ENCODE data around the gene SCFD2.
"Not testable (repeated sequence)": the region's sequence is repeated elsewhere in the genome, so short reads cannot be mapped to it uniquely, and the experiment has no call there.

Gene SCFD2

GRCh38 chr4:52993771-52994170 lies 372.1 kb downstream of the SCFD2 start:
- Mint-ChIP-seq H3K4me1 (ENCODE audit: low read depth) (peaks cover 1% of the 10 kb centered on the region), H3K27ac (no peak overlapping the region), H3K27me3 (ENCODE audit: low read depth) (no peaks in the 10 kb centered on the region), H3K4me3 (no peak overlapping the region), H3K36me3 (ENCODE audit: low read depth) (no peaks in the 10 kb centered on the region), H3K9me3 (no peaks in the 10 kb centered on the region)
- no peak for DNase-seq (ENCODE audit: low spot score)

GRCh38 chr4:52992551-52992950 lies 373.3 kb downstream of the SCFD2 start:
- not testable (repeated sequence) for H3K27ac Mint-ChIP-seq; H3K9me3 Mint-ChIP-seq; H3K4me1 Mint-ChIP-seq (ENCODE audit: low read depth); H3K4me3 Mint-ChIP-seq; H3K27me3 Mint-ChIP-seq (ENCODE audit: low read depth); H3K36me3 Mint-ChIP-seq (ENCODE audit: low read depth); DNase-seq (ENCODE audit: low spot score)

GRCh38 chr4:52991472-52991871 lies 374.4 kb downstream of the SCFD2 start:
- Mint-ChIP-seq H3K4me1 (ENCODE audit: low read depth) (no peaks in the 10 kb centered on the region), H3K9me3 (no peaks in the 10 kb centered on the region), H3K36me3 (ENCODE audit: low read depth) (no peaks in the 10 kb centered on the region), H3K27me3 (ENCODE audit: low read depth) (no peaks in the 10 kb centered on the region), H3K27ac (no peak overlapping the region), H3K4me3 (no peak overlapping the region)
- DNase-seq (ENCODE audit: low spot score), result no peak

- Mint-ChIP-seq H3K9me3 (no peaks in the 10 kb centered on the region), H3K4me1 (ENCODE audit: low read depth) (no peaks in the 10 kb centered on the region), H3K27me3 (ENCODE audit: low read depth) (no peaks in the 10 kb centered on the region), H3K4me3 (no peak overlapping the region), H3K36me3 (ENCODE audit: low read depth) (no peaks in the 10 kb centered on the region), H3K27ac (no peak overlapping the region)
- no peak for DNase-seq (ENCODE audit: low spot score)
Observed at GRCh38 chr4:52990706-52991105, 375.2 kb downstream of the SCFD2 start.

- Mint-ChIP-seq H3K4me1 (ENCODE audit: low read depth) (no peaks in the 10 kb centered on the region), H3K27me3 (ENCODE audit: low read depth) (no peaks in the 10 kb centered on the region), H3K36me3 (ENCODE audit: low read depth) (no peaks in the 10 kb centered on the region), H3K9me3 (no peaks in the 10 kb centered on the region), H3K4me3 (no peak overlapping the region), H3K27ac (no peak overlapping the region)
- DNase-seq (ENCODE audit: low spot score), result no peak
Observed at GRCh38 chr4:52989865-52990264, 376.0 kb downstream of the SCFD2 start.

GRCh38 chr4:52987392-52988056 lies 378.3 kb downstream of the SCFD2 start:
- DNase-seq (ENCODE audit: low spot score), result no peak
- Mint-ChIP-seq H3K27ac (no peak overlapping the region), H3K4me1 (ENCODE audit: low read depth) (no peaks in the 10 kb centered on the region), H3K4me3 (no peak overlapping the region), H3K27me3 (ENCODE audit: low read depth) (no peaks in the 10 kb centered on the region), H3K36me3 (ENCODE audit: low read depth) (no peaks in the 10 kb centered on the region), H3K9me3 (no peaks in the 10 kb centered on the region)

- H3K4me1 Mint-ChIP-seq (ENCODE audit: low read depth), result no peaks in the 10 kb centered on the region
- no peak for DNase-seq (ENCODE audit: low spot score)
- H3K36me3 Mint-ChIP-seq (ENCODE audit: low read depth), result no peaks in the 10 kb centered on the region
- H3K27me3 Mint-ChIP-seq (ENCODE audit: low read depth), result no peaks in the 10 kb centered on the region
- H3K4me3 Mint-ChIP-seq, result no peak overlapping the region
- H3K9me3 Mint-ChIP-seq, result no peaks in the 10 kb centered on the region
- H3K27ac Mint-ChIP-seq, result no peak overlapping the region
Observed at GRCh38 chr4:52984462-52984881, 381.4 kb downstream of the SCFD2 start.

GRCh38 chr4:52983563-52984303 lies 382.1 kb downstream of the SCFD2 start:
- H3K27ac Mint-ChIP-seq, result no peak overlapping the region
- no peaks in the 10 kb centered on the region for H3K4me1 Mint-ChIP-seq (ENCODE audit: low read depth)
- no peaks in the 10 kb centered on the region for H3K27me3 Mint-ChIP-seq (ENCODE audit: low read depth)
- H3K9me3 Mint-ChIP-seq, result no peaks in the 10 kb centered on the region
- no peaks in the 10 kb centered on the region for H3K36me3 Mint-ChIP-seq (ENCODE audit: low read depth)
- no peak for DNase-seq (ENCODE audit: low spot score)
- no peak overlapping the region for H3K4me3 Mint-ChIP-seq

GRCh38 chr4:52982946-52983340 lies 382.9 kb downstream of the SCFD2 start:
- Mint-ChIP-seq H3K4me3 (no peak overlapping the region), H3K9me3 (no peaks in the 10 kb centered on the region), H3K36me3 (ENCODE audit: low read depth) (no peaks in the 10 kb centered on the region), H3K27ac (no peak overlapping the region), H3K4me1 (ENCODE audit: low read depth) (no peaks in the 10 kb centered on the region), H3K27me3 (ENCODE audit: low read depth) (no peaks in the 10 kb centered on the region)
- no peak for DNase-seq (ENCODE audit: low spot score)

- no peaks in the 10 kb centered on the region for H3K36me3 Mint-ChIP-seq (ENCODE audit: low read depth)
- H3K9me3 Mint-ChIP-seq, result no peaks in the 10 kb centered on the region
- H3K27ac Mint-ChIP-seq, result no peak overlapping the region
- no peaks in the 10 kb centered on the region for H3K27me3 Mint-ChIP-seq (ENCODE audit: low read depth)
- DNase-seq (ENCODE audit: low spot score), result no peak
- no peak overlapping the region for H3K4me3 Mint-ChIP-seq
- no peaks in the 10 kb centered on the region for H3K4me1 Mint-ChIP-seq (ENCODE audit: low read depth)
Observed at GRCh38 chr4:52982255-52982945, 383.5 kb downstream of the SCFD2 start.

- H3K4me1 Mint-ChIP-seq (ENCODE audit: low read depth), result no peaks in the 10 kb centered on the region
Observed at GRCh38 chr4:52979821-52980590, 385.9 kb downstream of the SCFD2 start.

GRCh38 chr4:52979020-52979419 lies 386.8 kb downstream of the SCFD2 start:
- Mint-ChIP-seq H3K4me3 (no peak overlapping the region), H3K9me3 (no peaks in the 10 kb centered on the region), H3K27me3 (ENCODE audit: low read depth) (no peaks in the 10 kb centered on the region), H3K27ac (no peak overlapping the region), H3K4me1 (ENCODE audit: low read depth) (no peaks in the 10 kb centered on the region), H3K36me3 (ENCODE audit: low read depth) (no peaks in the 10 kb centered on the region)
- DNase-seq (ENCODE audit: low spot score), result no peak

More at GRCh38 chr4:52979821-52980590, 385.9 kb downstream of the SCFD2 start:
- DNase-seq (ENCODE audit: low spot score), result no peak
- no peaks in the 10 kb centered on the region for H3K36me3 Mint-ChIP-seq (ENCODE audit: low read depth)
- no peaks in the 10 kb centered on the region for H3K9me3 Mint-ChIP-seq
- H3K27ac Mint-ChIP-seq, result no peak overlapping the region
- no peak overlapping the region for H3K4me3 Mint-ChIP-seq
- no peaks in the 10 kb centered on the region for H3K27me3 Mint-ChIP-seq (ENCODE audit: low read depth)

- no peaks in the 10 kb centered on the region for H3K4me1 Mint-ChIP-seq (ENCODE audit: low read depth)
- no peaks in the 10 kb centered on the region for H3K36me3 Mint-ChIP-seq (ENCODE audit: low read depth)
- DNase-seq (ENCODE audit: low spot score), result no peak
- no peak overlapping the region for H3K4me3 Mint-ChIP-seq
- no peaks in the 10 kb centered on the region for H3K27me3 Mint-ChIP-seq (ENCODE audit: low read depth)
- H3K9me3 Mint-ChIP-seq, result no peaks in the 10 kb centered on the region
- no peak overlapping the region for H3K27ac Mint-ChIP-seq
Observed at GRCh38 chr4:52977252-52977651, 388.6 kb downstream of the SCFD2 start.
